Heart left ventricle (tissue), 13 donors: ENCODE results near the gene ADAMTS12.

Experiments used
- CTCF ChIP-seq, 12 donors: fragments of 200-600 bp; sonication (generic) in 4 of 12; IDR thresholded peaks; one replicate each; pipeline versions ENCODE4 v1.5.0 to v1.8.0; 2018 to 2022; ENCODE audit warnings: antibody characterized with exemption in 12 of 12, mild to moderate bottlenecking in 5 of 12
- POLR2A ChIP-seq, 2 donors: fragments of 450-650 bp; IDR thresholded peaks; one replicate each; pipeline ENCODE4 v1.6.1; 2017; ENCODE audit warnings: antibody characterized with exemption in 2 of 2, mild to moderate bottlenecking in 2 of 2, moderate library complexity in 2 of 2
- donor health status: ischemic (EF 13 %, LVEDD 7.1; RV severe dilation, severe dysfunction).
- donor health status: DM: no; HTN: yes; CAD: no.
- donor health status: DM: no; HTN: no; CAD: no.
- donor health status: ischemic (EF 25% LVEDD 6.9; RV normal size, moderate dysfunction).
- donor health status: ischemic (EF 25% LVEDD 5.7; RV mildly dilated, moderate dysfunction).
- donor health status: ischemic (EF 35%, LVEDD 5.7; RV mildly dilated, moderate dysfunction).
- donor health status: nonischemic (EF 11% LVEDD 7.7; RV severe dilation, severe dysfunction).
- donor health status: DM: yes; HTN: yes; CAD: no.
- donor health status: PGD.
- donor health status: ischemic (EF 29% LVEDD 5.4; RV normal size, mild dysfunction).
- donor health status: nonischemic (EF 23%, LVEDD 6.1; RV moderate dilation, normal function).

- TF ChIP-seq CTCF (IDR thresholded peaks at IDR 0.05), result no peak
- no peak for TF ChIP-seq POLR2A (IDR thresholded peaks at IDR 0.05)
Measured at GRCh38 chr5:33631786-33632185, 260.0 kb downstream of the ADAMTS12 start.
